AG09309 (cell line): ENCODE data around the gene MYLIP.

ENCODE experiments used
- DNase-seq: peaks from one replicate; pipeline ENCODE4 v3.0.0-alpha.2; 2010; ENCODE audit warnings: low read depth
- H3K4me3 ChIP-seq: 2 replicates; pipeline ENCODE4 v1.5.1; 2011; ENCODE audit warnings: mild to moderate bottlenecking, low read depth, low read length, moderate library complexity; ENCODE audit not compliant: control insufficient read depth
- CTCF ChIP-seq: IDR thresholded peaks from 2 replicates; pipeline ENCODE4 v1.5.1; 2011; ENCODE audit warnings: mild to moderate bottlenecking, low read depth, low read length, inconsistent platforms; ENCODE audit not compliant: insufficient read depth, control insufficient read depth; ENCODE audit errors: missing control alignments

The MYLIP gene

GRCh38 chr6:16105854-16106253 lies 23.0 kb upstream of the MYLIP start:
- no peak overlapping the region for H3K4me3 ChIP-seq
- DNase-seq = peak; percentile 11
- TF ChIP-seq CTCF = no peak

GRCh38 chr6:16106991-16107787 lies 21.7 kb upstream of the MYLIP start:
- no peak overlapping the region for H3K4me3 ChIP-seq
- DNase-seq = no peak
- no peak for TF ChIP-seq CTCF

GRCh38 chr6:16108419-16108818 lies 20.5 kb upstream of the MYLIP start:
- H3K4me3 ChIP-seq = no peak overlapping the region
- no peak for TF ChIP-seq CTCF
- no peak for DNase-seq

GRCh38 chr6:16108921-16109658 lies 19.8 kb upstream of the MYLIP start:
- no peak for DNase-seq
- no peak overlapping the region for H3K4me3 ChIP-seq
- no peak for TF ChIP-seq CTCF

GRCh38 chr6:16109659-16110305 lies 19.1 kb upstream of the MYLIP start:
- no peak for TF ChIP-seq CTCF
- no peak for DNase-seq
- no peak overlapping the region for H3K4me3 ChIP-seq

GRCh38 chr6:16118825-16119224 lies 10.1 kb upstream of the MYLIP start:
- DNase-seq = no peak
- H3K4me3 ChIP-seq = no peak overlapping the region
- TF ChIP-seq CTCF = no peak
